WI38 (cell line): ENCODE measurements around the gene SPAG16.

Source experiments
- H3K4me3 ChIP-seq: 2 replicates; pipeline ENCODE4 v1.5.1; 2011; ENCODE audit warnings: low read depth, mild to moderate bottlenecking, control low read depth, low read length
- CTCF ChIP-seq: IDR thresholded peaks from 2 replicates; pipeline ENCODE4 v1.5.1; 2012; ENCODE audit warnings: low read depth, mild to moderate bottlenecking, control low read depth, low read length

SPAG16 gene

GRCh38 chr2:213411582-213412289 lies 127.5 kb downstream of the SPAG16 start:
- no peak overlapping the region for H3K4me3 ChIP-seq
- TF ChIP-seq CTCF, result no peak

- H3K4me3 ChIP-seq, result no peak overlapping the region
- TF ChIP-seq CTCF, result no peak
Measured at GRCh38 chr2:213415093-213415492, 130.8 kb downstream of the SPAG16 start.

DNA sequence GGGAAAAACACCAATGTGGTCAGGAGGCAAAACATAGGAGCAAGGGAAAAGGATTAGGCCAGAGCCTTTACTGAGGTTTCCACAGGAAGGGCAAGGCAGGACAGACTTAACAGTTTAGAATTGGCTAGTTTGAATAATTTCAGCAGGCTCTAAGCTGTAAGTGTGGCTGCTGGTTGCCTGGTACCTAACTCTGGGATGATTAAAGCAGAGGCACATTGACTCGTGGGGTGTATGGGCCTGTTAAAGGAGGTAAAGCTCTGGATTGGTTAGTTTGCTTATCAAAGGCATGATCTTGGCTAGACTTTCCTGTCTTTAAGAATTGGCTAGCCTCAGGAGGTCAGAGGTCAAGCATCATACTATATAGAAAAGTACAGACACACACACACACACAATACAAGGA lies 132.6 kb downstream of the SPAG16 start:
- no peak overlapping the region for H3K4me3 ChIP-seq
- TF ChIP-seq CTCF, result no peak

GRCh38 chr2:213419980-213420379 lies 135.7 kb downstream of the SPAG16 start:
- no peak overlapping the region for H3K4me3 ChIP-seq
- no peak for TF ChIP-seq CTCF

- TF ChIP-seq CTCF, result no peak
- H3K4me3 ChIP-seq, result no peak overlapping the region
Measured at GRCh38 chr2:213420828-213421385, 136.6 kb downstream of the SPAG16 start.

- no peak for TF ChIP-seq CTCF
- no peak overlapping the region for H3K4me3 ChIP-seq
Measured at GRCh38 chr2:213422211-213422610, 137.9 kb downstream of the SPAG16 start.

GRCh38 chr2:213425618-213426017 lies 141.4 kb downstream of the SPAG16 start:
- no peak overlapping the region for H3K4me3 ChIP-seq
- TF ChIP-seq CTCF, result no peak
